Endodermal cell (in vitro differentiated cells): ENCODE measurements around the gene ZBTB42. TPM values are rescaled to one million over a fixed set of nuclear protein-coding genes. Genes with fewer than 3 reads are reported as not detected.

Source experiments
- DNase-seq: peaks from one replicate; pipeline ENCODE4 v3.0.0-alpha.2; 2017
- H3K27ac ChIP-seq: 2 replicates; pipeline ENCODE4 v1.5.1; 2013; ENCODE audit warnings: mild to moderate bottlenecking, low read depth, low read length, moderate library complexity
- H3K27me3 ChIP-seq: 2 replicates; pipeline ENCODE4 v1.6.1; 2013; ENCODE audit warnings: mild to moderate bottlenecking, low read length, moderate library complexity; ENCODE audit not compliant: insufficient read depth, control insufficient read depth, poor library complexity, severe bottlenecking
- H3K36me3 ChIP-seq: 2 replicates; pipeline ENCODE4 v1.7.0; 2013; ENCODE audit warnings: mild to moderate bottlenecking, low read length, moderate library complexity; ENCODE audit not compliant: control insufficient read depth, insufficient read depth
- H3K4me1 ChIP-seq: one replicate; pipeline ENCODE4 v1.7.0; 2013; ENCODE audit warnings: low read length; ENCODE audit not compliant: control insufficient read depth, insufficient read depth
- H3K4me3 ChIP-seq: 2 replicates; pipeline ENCODE4 v1.5.1; 2013; ENCODE audit warnings: mild to moderate bottlenecking, low read length, moderate library complexity
- H3K9ac ChIP-seq: 2 replicates; pipeline ENCODE4 v1.6.1; 2013; ENCODE audit warnings: mild to moderate bottlenecking, low read length, moderate library complexity; ENCODE audit not compliant: poor library complexity, severe bottlenecking; ENCODE audit errors: extremely low read depth
- H3K9me3 ChIP-seq: 2 replicates; pipeline ENCODE4 v1.6.1; 2013; ENCODE audit warnings: mild to moderate bottlenecking, low read length, moderate library complexity; ENCODE audit not compliant: control insufficient read depth
- H3K27ac Mint-ChIP-seq: 2 replicates; pipeline ENCODE4 v1.8.0; 2020; ENCODE audit warnings: mixed read lengths
- H3K27me3 Mint-ChIP-seq: 2 replicates; pipeline ENCODE4 v1.8.0; 2021; ENCODE audit warnings: mild to moderate bottlenecking, mixed read lengths; ENCODE audit not compliant: insufficient read depth
- H3K36me3 Mint-ChIP-seq: 2 replicates; pipeline ENCODE4 v1.8.0; 2020; ENCODE audit warnings: low read depth, mixed read lengths
- H3K4me1 Mint-ChIP-seq: 2 replicates; pipeline ENCODE4 v1.8.0; 2020; ENCODE audit warnings: mixed read lengths
- H3K4me3 Mint-ChIP-seq: 2 replicates; pipeline ENCODE4 v1.8.0; 2020; ENCODE audit warnings: mild to moderate bottlenecking, moderate library complexity, mixed read lengths
- H3K9me3 Mint-ChIP-seq: 2 replicates; pipeline ENCODE4 v1.8.0; 2020; ENCODE audit warnings: mild to moderate bottlenecking, mixed read lengths
- CTCF ChIP-seq: fragments of 200-600 bp; sonication (generic); conservative IDR thresholded peaks from 2 replicates; pipeline ENCODE4 v1.5.0; 2021; ENCODE audit warnings: antibody characterized with exemption, mild to moderate bottlenecking
- WGBS, 2 experiments: methylation state at CpG; one replicate each; pipeline versions ENCODE4 v1.1.5 to v1.1.7; 2013; ENCODE audit warnings: missing lambda C conversion rate in 2 of 2, mixed read lengths in 1 of 2; ENCODE audit not compliant: insufficient coverage in 1 of 2, insufficient read length in 1 of 2; 5-methylcytosine and 5-hydroxymethylcytosine counted together
- total RNA-seq, 2 donors: library from RNA; stranded (reverse); fragmentation: NEBNext Ultra II Directional in 1 of 2; extraction: Animal tissue kit (Norgen Biotek cat#: 25700) in 1 of 2; gene quantifications; 2 replicates in 1 of 2; 3 replicates in 1 of 2; pipeline ENCODE4 v1.2.1, GENCODE V29; 2021

The ZBTB42 gene
- total RNA-seq, 2 donors from 2014 or later: 7.7 to 8.4 TPM

- TF ChIP-seq CTCF: no peak
- no peak overlapping the region for H3K27ac Mint-ChIP-seq
Observed at GRCh38 chr14:104766256-104766862, 34.5 kb upstream of the ZBTB42 start.

GRCh38 chr14:104766863-104767633 is 33.9 kb upstream of the ZBTB42 start:
- WGBS, 2 experiments: 96 to 97% methylated on average over 9 to 14 of the region's 15 CpGs
- Mint-ChIP-seq H3K9me3 (peaks cover 25% of the 10 kb centered on the region), H3K4me1 (peaks cover 3% of the 10 kb centered on the region), H3K36me3 (peaks cover 50% of the 10 kb centered on the region), H3K27ac (no peak overlapping the region), H3K27me3 (no peaks in the 10 kb centered on the region), H3K4me3 (peak overlapping the region; percentile 37)
- H3K4me1 ChIP-seq: no peaks in the 10 kb centered on the region
- no peak for TF ChIP-seq CTCF
- peak overlapping the region; percentile 42 for H3K4me3 ChIP-seq
- no peaks in the 10 kb centered on the region for H3K27me3 ChIP-seq
- no peak overlapping the region for H3K27ac ChIP-seq
- DNase-seq: no peak
- H3K9ac ChIP-seq: no peak overlapping the region
- peaks cover 25% of the 10 kb centered on the region for H3K36me3 ChIP-seq
- H3K9me3 ChIP-seq: peaks cover 18% of the 10 kb centered on the region

More at GRCh38 chr14:104766256-104766862, 34.5 kb upstream of the ZBTB42 start:
- Histone ChIP-seq H3K27ac (no peak overlapping the region), H3K9ac (no peak overlapping the region), H3K4me3 (peak overlapping the region; percentile 42), H3K36me3 (peaks cover 21% of the 10 kb centered on the region), H3K4me1 (no peaks in the 10 kb centered on the region), H3K27me3 (no peaks in the 10 kb centered on the region), H3K9me3 (peaks cover 16% of the 10 kb centered on the region)
- Mint-ChIP-seq H3K27me3 (no peaks in the 10 kb centered on the region), H3K36me3 (peaks cover 46% of the 10 kb centered on the region), H3K4me3 (peak overlapping the region; percentile 37), H3K4me1 (peaks cover 3% of the 10 kb centered on the region), H3K9me3 (peaks cover 20% of the 10 kb centered on the region)
- no peak for DNase-seq
- 89 to 90% methylated on average over 2 to 3 of the region's 4 CpGs for WGBS, 2 experiments

GRCh38 chr14:104767634-104767918 is 33.3 kb upstream of the ZBTB42 start:
- WGBS, 2 experiments: 89 to 97% methylated on average over 4 to 5 of the region's 5 CpGs

More at GRCh38 chr14:104767634-104767918, 33.3 kb upstream of the ZBTB42 start:
- peaks cover 3% of the 10 kb centered on the region for H3K4me1 Mint-ChIP-seq
- H3K4me1 ChIP-seq: no peaks in the 10 kb centered on the region
- peaks cover 27% of the 10 kb centered on the region for H3K9me3 Mint-ChIP-seq
- H3K9me3 ChIP-seq: peaks cover 18% of the 10 kb centered on the region
- H3K9ac ChIP-seq: no peak overlapping the region
- no peak overlapping the region for H3K4me3 ChIP-seq
- H3K27ac Mint-ChIP-seq: no peak overlapping the region
- peaks cover 26% of the 10 kb centered on the region for H3K36me3 ChIP-seq
- no peaks in the 10 kb centered on the region for H3K27me3 ChIP-seq
- no peak overlapping the region for H3K27ac ChIP-seq
- H3K27me3 Mint-ChIP-seq: no peaks in the 10 kb centered on the region
- H3K36me3 Mint-ChIP-seq: peaks cover 52% of the 10 kb centered on the region
- no peak for TF ChIP-seq CTCF
- no peak overlapping the region for H3K4me3 Mint-ChIP-seq
- DNase-seq: no peak
